Jurkat, Clone E6-1 (cell line): ENCODE data around the gene PATE3. TPM values are rescaled to one million over a fixed set of nuclear protein-coding genes. Genes with fewer than 3 reads are reported as not detected.

ENCODE experiments used
- DNase-seq: peaks from one replicate; pipeline ENCODE4 v3.0.0-alpha.2; 2011; ENCODE audit warnings: low read depth, low spot score
- H3K4me3 ChIP-seq: 2 replicates; pipeline ENCODE4 v1.5.1; 2011; ENCODE audit warnings: mild to moderate bottlenecking, low read length, control low read depth, moderate library complexity
- polyA plus RNA-seq: library from polyadenylated mRNA; unstranded; fragments of >200 nt; gene quantifications from one replicate; pipeline ENCODE4 v1.2.1, GENCODE V29; 2012; ENCODE audit warnings: missing spikeins; ENCODE audit not compliant: insufficient read length, insufficient read depth

The PATE3 gene, protein sequence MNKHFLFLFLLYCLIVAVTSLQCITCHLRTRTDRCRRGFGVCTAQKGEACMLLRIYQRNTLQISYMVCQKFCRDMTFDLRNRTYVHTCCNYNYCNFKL
- not detected for polyA plus RNA-seq

DNA sequence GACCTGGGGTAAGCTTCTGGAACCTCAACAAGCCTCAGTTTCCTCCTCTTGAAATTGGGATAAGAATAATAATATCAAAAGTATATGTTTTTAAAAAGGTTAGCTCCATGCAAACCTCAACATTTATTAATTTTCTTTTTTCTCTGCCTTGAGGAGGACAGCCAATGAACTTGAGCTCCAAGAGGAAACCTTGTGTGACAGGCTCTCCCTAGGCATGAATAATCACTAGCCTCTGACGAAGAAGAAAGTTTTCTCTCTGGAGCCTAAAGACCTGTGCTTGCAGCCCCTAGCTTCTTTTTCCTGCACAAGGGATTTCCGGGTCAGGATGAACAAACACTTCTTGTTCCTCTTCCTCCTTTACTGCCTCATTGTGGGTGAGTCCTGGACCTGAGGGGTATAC, at the start of gene PATE3:
Gene PATE3 (plus strand): TSS at position 301 of the 400 bp plus-strand sequence. CDS start 25 bp downstream, at position 326.
- H3K4me3 ChIP-seq = no peak within 1 kb of the TSS
- DNase-seq = no peak

DNA sequence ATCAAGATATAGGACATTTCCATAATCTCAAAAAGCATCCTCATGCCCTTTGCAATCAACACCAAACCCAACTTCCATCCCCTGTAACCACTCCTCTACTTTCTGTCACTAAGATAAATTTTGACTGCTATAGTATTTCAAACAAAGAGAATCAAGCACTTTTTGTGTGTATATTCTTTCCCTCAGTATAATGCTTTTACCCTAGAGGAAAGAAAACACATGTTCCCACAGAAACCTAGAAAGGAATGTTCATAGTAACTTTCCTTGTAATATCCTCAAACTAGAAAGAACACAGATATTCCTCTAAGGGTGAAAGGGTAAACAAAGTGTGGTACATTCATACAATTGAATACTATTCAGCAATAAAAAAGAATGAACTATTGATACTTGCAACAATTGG, 47.3 kb upstream of the PATE3 start:
- H3K4me3 ChIP-seq = no peak overlapping the region
- no peak for DNase-seq

DNA sequence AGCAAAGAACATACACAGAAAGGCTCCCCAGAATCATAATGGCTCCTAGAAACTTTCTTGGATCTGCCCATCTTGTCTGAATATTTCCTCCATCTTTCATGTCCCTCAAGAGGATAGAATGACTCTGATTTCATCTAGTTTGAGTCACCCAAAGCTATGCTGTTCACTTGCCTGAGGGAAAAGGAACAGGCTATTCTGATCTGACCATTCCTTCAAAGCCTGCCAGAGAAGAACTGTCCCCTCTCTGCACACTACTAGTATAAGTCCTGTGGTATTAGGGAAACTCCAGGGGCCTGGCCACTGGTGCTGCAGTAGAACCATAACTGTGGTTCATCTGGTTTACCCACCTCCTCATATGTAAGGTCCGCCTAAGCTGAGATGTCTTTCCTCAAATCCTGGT, 44.2 kb upstream of the PATE3 start:
- DNase-seq = no peak

DNA sequence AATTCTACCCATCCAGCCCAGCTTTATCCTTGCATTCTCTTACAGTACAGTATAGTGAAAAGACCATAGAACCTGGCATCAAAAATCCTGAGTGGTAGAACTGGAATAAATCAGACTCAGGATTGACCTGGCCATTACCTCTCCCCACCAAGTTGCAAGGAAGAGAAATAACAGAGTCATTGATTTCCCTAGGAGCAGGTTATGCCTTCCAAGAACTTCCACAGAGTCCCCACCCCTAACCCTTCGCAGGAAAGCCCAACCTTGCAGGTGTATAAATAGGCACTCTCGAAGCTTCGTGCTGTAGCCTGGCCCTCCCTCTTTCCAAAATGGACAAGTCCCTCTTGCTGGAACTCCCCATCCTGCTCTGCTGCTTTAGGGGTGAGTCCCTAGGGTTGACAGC, 41.9 kb upstream of the PATE3 start, which contains the start of gene PATE1:
Gene PATE1 (plus strand): TSS at position 301 of the 400 bp plus-strand sequence. CDS start 26 bp downstream, at position 327.
- DNase-seq = no peak
- H3K4me3 ChIP-seq = no peak within 1 kb of the TSS

More for the DNA sequence above, 44.2 kb upstream of the PATE3 start:
- H3K4me3 ChIP-seq = no peak overlapping the region

DNA sequence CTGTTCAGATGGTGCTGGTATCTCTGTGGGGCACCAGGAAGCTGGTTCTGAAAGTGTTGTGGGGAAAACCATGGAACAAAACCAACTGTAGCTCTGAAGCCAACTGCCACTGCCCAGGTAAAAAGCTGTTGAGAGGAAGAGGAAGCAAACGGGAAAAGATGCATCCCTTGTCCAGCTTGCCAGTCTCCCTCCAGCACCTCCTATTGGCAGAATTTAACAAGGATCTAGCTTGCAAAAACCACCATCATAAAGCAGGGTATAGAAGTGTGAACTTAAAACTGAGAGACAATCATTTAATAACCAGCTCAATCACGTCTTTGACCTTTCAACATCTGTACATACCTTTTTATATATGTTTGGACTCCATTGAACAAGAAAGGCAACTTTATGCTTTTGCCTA, 37.3 kb upstream of the PATE3 start:
- no peak for DNase-seq

DNA sequence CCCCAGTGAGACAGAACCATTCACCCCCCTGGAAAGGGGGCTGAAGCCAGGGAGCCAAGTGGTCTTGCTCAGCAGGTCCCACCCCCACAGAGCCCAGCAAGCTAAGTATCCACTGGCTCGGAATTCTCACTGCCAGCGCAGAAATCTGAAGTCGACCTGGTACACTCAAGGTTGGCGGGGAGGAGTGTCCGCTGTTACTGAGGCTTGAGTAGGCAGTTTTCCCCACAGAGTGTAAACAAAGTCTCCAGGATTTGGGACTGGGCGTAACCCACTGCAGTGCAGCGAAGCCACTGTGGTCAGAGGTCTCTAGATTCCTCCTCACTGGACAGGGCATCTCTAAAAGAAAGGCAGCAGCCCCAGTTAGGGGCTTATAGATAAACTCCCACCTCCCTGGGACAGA, 31.9 kb upstream of the PATE3 start:
- no peak for DNase-seq

More for the DNA sequence above, 37.3 kb upstream of the PATE3 start:
- no peak overlapping the region for H3K4me3 ChIP-seq

DNA sequence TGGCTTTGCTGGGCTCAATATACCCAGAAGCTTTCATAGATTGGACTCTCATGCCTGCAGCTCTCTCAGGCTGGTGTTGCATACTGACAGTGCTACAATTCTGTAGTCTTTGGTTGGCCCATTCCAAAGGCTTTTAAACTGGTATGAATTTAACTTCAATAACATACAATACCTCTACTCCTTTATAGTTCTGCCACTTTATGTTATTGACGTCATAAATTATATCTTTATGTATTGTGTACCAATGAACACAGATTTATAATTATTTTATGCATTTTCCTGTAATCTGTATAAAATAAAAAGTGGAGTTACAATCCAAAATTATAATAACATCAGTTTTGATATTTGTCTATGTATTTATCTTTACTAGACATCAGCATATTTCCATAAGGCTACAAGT, 25.5 kb upstream of the PATE3 start:
- no peak overlapping the region for H3K4me3 ChIP-seq
- no peak for DNase-seq

More for the DNA sequence above, 31.9 kb upstream of the PATE3 start:
- no peak overlapping the region for H3K4me3 ChIP-seq

DNA sequence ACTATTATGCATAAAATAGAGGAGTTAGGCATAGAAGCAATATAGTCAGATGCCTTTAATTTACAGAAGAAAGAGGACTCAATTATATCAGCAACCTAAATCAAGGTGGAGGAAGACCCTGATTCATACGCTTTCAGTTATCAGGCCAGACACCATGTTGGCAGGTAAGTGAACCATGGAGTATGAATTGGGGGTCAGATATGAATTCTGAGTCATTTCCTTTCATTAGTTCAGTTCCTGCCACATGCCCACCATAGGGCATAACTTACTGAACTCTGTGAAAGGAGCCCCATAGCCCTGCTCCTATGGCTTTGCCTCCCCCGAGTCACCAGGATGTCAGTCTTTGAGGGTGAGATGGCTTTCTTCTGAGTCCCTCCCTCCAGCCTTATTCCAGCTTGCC, 24.4 kb upstream of the PATE3 start:
- no peak overlapping the region for H3K4me3 ChIP-seq
- DNase-seq = no peak

DNA sequence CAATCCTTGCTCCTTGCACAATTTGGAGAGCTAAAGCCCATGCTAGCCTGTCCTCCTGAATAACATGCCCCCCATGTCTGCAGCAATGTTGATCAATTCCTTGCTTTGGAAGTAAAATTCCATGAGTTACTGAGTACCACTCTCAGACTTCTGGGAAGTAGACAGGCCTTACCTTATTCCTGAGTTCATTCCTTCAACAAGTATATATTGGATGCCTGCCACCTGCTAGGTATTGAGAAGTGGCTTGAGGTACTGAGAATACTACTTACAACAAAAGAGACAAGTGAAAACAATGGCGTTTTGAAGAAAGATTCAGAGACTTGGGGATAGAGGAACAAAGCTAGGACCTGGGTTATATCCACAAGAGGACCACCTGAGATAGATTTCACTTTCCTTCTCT, 21.7 kb upstream of the PATE3 start:
- no peak overlapping the region for H3K4me3 ChIP-seq
- DNase-seq = no peak

DNA sequence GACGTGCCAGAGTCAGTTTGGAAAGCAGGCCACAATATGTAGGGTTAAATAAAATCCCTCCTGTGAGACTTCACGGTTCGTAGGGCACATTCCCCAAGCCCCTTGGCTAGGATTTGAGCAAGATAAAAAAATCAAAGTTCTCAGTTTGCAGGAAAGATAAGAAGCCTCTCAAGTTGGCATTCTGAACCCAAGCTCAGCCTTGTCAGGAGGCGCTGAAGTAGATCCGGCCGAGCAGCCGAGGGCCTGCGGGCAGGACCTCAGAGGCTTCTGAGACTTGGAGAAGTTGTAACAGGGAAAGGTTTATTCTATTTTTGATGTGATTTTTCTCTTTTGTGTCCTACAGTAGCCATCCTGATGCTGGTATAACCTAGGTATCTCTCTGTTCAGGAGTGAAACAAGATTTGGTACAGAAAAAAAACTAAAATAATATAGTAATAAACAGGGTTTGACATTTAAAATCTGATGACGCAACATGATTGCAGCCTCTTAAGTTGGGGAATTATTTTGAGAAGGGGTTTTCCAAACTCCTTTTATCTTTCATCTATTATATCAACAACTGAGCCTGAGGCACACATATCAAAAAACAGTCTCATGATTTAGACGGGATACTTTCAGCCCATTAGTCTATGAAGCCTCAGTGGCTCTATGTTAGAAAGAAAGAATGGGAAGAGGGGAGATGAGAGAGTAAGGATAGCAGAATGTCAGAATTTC, 19.4 kb upstream of the PATE3 start:
- no peak overlapping the region for H3K4me3 ChIP-seq
- DNase-seq = no peak

DNA sequence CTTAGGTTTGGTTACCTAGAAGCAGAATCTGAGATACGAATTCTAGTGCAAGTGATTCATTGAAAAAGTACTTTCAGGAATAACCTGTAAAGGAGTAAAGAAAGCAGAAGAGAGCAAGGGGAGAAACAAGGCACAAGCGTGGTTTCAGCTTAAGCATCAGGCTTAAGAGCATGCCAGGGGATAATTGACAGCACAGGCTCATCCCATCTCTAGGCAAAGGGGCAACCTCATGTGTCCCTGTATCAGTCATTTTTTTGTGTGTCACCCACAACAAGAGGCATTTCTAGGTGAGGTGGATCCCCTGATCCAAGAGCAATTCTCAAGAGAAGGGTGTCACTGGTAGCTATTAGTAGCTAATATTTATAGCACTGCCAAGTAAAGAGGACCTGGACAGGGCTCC, 17.3 kb upstream of the PATE3 start:
- no peak overlapping the region for H3K4me3 ChIP-seq
- DNase-seq = no peak

DNA sequence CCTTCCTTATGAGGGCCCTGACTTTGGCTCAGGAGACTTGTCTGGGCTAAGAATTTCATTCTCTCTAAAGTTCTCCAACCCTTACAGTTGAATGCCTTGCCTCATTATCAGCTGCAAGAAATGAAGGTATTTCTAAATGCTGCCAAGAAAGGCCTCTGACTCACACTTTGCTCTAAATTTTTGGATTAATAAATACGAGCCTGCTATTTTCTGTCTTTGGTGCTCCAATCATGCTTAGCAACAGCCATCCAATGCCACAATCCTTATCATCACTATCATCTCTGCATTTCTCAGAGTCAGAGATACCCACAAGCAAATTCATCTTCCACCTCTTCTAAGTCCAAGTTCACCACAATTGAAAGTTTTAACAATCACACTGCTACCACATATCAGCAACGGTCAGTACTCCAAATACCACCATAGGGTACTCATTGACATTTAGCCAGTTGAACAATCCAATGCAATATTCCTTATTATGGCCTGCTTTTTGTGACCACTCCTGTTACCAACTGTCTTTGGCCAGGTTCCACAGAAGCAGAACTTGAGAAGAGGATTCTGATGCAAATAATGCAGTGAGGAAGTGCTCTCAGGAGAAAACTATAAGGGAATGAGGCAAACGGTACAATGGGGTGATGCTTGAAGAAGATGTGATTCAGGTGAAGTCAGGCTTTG, 15.0 kb upstream of the PATE3 start:
- DNase-seq = no peak
- no peak overlapping the region for H3K4me3 ChIP-seq

DNA sequence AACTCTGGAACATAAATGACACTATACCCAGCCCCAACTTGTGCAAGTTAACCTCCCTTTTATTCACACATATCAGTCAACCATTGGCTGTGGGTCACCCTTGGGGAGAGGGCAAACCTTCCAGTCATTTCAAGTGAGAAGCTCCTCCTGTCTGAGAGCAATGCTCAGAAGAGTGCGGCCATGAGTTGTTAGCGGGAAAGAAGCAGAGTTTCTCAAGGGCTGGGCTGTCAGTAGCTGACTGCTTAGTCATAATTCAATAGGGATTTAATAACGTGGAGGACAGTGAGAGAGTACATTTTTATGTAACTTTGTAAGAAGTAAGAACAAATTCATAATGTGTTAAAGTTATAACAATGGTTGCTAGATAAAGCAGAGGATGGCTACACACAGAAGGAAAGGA, 14.4 kb upstream of the PATE3 start:
- H3K4me3 ChIP-seq = no peak overlapping the region
- no peak for DNase-seq

DNA sequence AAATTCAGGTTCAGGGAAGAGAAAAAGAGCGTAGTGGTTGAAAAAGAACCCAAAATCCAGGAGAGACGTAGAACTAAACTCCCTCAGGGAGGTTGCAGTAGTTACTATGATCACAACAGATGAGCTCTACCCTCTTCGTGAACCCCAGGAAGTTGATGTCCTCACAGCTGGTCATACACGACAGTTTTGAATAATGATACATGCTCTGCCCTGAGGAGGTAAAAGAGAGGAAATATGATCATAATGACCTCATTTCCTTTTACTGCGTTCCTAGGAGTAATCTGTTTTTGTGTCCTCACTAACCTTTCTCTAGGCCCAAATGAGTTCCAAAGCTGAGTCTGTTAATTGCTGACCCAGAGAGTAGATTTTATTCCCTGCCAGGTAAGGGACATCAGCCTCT, 10.6 kb upstream of the PATE3 start:
- no peak for DNase-seq
- no peak overlapping the region for H3K4me3 ChIP-seq

DNA sequence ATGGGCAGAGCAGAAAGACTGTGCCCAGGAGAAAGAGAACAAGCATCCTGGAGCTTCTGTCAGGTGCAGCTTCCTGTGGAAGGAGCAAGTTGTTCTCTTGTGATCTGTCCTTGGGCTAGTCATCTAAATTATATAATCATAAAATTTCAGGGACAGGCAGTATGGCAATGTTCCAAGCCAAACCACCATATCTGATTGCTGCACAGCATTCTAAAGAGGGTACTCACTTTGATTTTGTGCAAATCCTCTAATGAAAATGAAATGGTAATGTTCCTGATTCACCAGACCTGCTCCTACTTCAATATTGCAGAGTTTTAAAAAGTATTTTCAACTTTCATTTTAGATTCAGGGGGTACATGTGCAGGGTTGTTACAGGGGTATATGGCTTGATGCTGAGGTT, 9.2 kb upstream of the PATE3 start, which contains the start of gene PATE2:
Gene PATE2 (minus strand): TSS at position 101 of the 400 bp plus-strand sequence. CDS start 55 bp downstream, at position 46.
- no peak within 1 kb of the TSS for H3K4me3 ChIP-seq
- no peak for DNase-seq

DNA sequence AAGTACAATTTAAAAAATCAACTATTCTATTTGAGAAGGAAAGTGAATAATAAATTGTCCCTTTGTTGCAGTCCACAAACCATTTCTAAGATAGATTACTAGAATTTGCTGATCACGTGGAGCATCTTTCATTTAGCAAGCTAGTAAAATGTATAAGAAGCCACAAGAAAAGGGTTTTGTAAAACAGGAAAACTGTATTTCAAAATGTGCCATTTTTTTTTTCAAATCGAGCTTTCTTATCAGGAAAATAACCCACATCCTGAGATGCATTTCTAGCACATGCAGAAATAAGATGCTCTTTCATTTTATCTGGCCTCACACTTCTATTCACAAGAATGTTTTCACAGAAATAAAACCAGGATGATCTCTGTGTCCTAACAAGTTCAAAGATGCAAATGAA, 3.2 kb upstream of the PATE3 start:
- DNase-seq = peak; percentile 82
- H3K4me3 ChIP-seq = no peak overlapping the region

DNA sequence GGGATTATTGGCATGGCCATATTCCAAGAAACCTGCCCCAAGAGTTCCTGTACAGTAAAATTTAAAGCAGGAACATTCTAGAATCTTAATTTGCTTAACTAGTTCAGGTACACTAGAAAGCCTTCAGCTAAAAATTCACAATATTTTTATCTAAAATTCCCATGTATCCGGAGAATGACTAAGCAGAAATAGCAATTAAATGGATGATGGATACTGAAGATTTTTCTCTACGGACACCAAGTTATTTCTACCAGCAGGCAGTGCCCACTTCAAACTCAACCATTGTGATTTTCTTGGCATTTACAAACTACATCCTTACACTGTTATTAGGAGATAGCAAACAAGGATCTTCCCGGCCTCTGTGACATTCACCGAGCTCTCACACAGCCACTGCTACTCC, 2.9 kb downstream of the PATE3 start:
- no peak overlapping the region for H3K4me3 ChIP-seq
- DNase-seq = no peak

DNA sequence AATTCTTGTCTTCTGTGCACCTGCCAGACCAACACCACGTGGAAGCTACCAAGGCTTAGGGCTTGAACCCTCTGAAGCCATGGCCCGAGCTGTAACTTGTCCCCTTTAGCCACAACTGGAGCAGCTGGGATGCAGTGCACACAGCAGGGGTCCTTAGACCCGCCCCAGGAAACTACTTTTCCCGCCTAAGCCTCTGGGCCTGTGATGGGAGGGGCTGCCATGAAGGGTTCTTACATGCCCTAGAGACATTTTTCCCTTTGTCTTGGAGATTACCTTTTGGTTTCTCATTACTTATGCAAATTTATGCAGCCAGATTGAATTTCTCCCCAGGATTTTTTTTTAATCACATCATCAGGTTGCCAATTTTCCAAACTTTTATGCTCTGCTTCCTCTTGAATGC, 9.7 kb downstream of the PATE3 start:
- no peak for DNase-seq
- H3K4me3 ChIP-seq = no peak overlapping the region

DNA sequence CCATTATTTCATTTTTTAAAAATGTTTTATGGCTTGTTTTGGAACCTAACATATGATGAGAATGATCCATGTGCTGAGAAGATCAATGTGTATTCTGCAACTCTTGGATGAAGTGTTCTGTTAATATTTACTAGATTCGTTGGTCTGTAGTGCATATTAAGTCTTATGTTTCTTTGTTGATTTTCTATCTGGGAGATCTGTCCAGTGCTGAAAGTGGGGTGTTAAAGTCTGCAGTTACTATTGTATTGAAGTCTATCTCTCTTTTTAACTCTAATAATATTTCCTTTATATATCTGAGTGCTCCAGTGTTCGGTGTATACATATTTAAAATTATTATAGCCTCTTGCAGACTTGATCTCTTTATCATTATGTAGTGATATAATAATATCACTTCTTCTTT, 11.9 kb downstream of the PATE3 start:
- no peak overlapping the region for H3K4me3 ChIP-seq
- no peak for DNase-seq

DNA sequence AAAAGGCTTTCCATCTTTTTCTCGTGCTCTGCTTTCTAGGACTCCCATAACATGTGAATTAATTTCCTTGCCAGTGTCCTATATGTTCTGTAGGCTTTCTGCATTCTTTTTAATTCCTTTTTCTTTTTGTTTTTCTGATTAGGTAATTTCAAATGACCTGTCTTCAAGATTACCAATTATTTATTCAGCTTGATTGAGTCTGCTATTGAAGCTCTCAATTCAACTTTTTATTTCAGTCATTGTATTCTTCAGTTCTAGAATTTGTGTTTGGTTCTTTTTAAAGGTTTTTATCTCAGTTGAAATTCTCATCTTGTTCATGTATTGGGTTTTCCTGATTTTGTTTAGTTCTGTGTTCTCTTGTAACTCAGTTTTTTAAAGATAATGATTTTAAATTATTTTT, 14.5 kb downstream of the PATE3 start:
- no peak for DNase-seq
- H3K4me3 ChIP-seq = no peak overlapping the region
